ENCODE results near the gene RHBDF2.

Gene RHBDF2

DNA sequence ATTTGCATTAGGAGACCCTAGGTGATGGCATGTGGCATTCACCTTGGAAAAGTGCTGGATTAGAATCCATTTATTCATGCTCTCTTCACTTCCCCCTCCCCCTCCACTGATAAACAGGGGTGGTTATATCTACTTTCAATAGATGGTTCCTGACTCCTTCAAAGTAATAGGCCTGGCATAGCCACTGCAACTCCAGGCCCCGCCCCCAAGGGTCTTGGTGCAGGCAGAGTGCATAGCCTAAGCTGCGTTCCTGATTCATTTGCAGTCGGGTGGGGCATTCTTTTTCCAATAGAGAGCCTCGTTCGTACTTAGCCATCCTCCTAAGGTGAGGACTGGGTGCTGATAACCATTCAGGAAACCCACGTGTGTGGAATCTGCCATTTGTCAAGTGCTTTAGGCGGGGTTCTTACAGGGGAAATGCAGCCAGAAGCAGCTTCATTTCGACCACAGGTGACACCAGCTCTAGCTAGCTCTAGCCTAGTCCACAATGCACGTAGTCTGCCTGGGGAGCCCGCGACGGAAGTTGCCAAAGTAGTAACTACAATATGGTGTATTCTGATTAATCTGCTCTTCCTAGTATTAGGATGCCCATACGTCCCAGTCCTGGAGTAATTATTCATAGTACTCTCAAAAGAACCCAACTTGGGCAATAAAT, 59.4 kb downstream of the RHBDF2 start:
- no peaks in the 10 kb centered on the region for H3K27me3 ChIP-seq (replicated peaks; ENCODE audit: insufficient read depth, low read length)
- no peak for TF ChIP-seq EZH2 (optimal IDR thresholded peaks at IDR 0.05; ENCODE audit: low read depth, low read length)
- no peak for TF ChIP-seq CTCF (IDR thresholded peaks at IDR 0.05; ENCODE audit: low read length)
- peaks cover 97% of the 10 kb centered on the region for H3K79me2 ChIP-seq (ENCODE audit: low read length)
- no peak overlapping the region for H3K27ac ChIP-seq (ENCODE audit: low read length)
- no peaks in the 10 kb centered on the region for H3K9me2 ChIP-seq (replicated peaks; ENCODE audit: insufficient read depth, low read length)
- no peaks in the 10 kb centered on the region; the same call in 1 of the 2 replicates for H3K4me1 ChIP-seq (ENCODE audit: low read length)
- no peak overlapping the region for H3K4me2 ChIP-seq (ENCODE audit: low read depth, low read length)
- H3K9me3 ChIP-seq (replicated peaks; ENCODE audit: insufficient read depth, low read length): no peaks in the 10 kb centered on the region
- H3K9ac ChIP-seq (ENCODE audit: low read length): no peak overlapping the region
- no peaks in the 10 kb centered on the region for H3K36me3 ChIP-seq (replicated peaks; ENCODE audit: insufficient read depth, low read length)
- no peak overlapping the region for H3K4me3 ChIP-seq (ENCODE audit: low read length)
- H2AFZ ChIP-seq (ENCODE audit: low read length): no peak overlapping the region
- DNase-seq: no peak
- H3F3A ChIP-seq (ENCODE audit: insufficient read depth, low read length): no peaks in the 10 kb centered on the region
- peaks cover 25% of the 10 kb centered on the region for H4K20me1 ChIP-seq (ENCODE audit: insufficient read depth, low read length)

GRCh38 chr17:76440751-76441362, 60.4 kb downstream of the RHBDF2 start:
- Histone ChIP-seq H3K27ac (ENCODE audit: low read length) (no peak overlapping the region), H3K9me2 (replicated peaks; ENCODE audit: insufficient read depth, low read length) (no peaks in the 10 kb centered on the region), H3K4me1 (ENCODE audit: low read length) (no peaks in the 10 kb centered on the region; the same call in 1 of the 2 replicates), H3K27me3 (replicated peaks; ENCODE audit: insufficient read depth, low read length) (no peaks in the 10 kb centered on the region), H3K36me3 (replicated peaks; ENCODE audit: insufficient read depth, low read length) (no peaks in the 10 kb centered on the region), H3F3A (ENCODE audit: insufficient read depth, low read length) (no peaks in the 10 kb centered on the region), H3K4me2 (ENCODE audit: low read depth, low read length) (no peak overlapping the region), H3K9me3 (replicated peaks; ENCODE audit: insufficient read depth, low read length) (no peaks in the 10 kb centered on the region), H2AFZ (ENCODE audit: low read length) (no peak overlapping the region), H3K9ac (ENCODE audit: low read length) (no peak overlapping the region), H3K79me2 (ENCODE audit: low read length) (peaks cover 95% of the 10 kb centered on the region), H3K4me3 (ENCODE audit: low read length) (no peak overlapping the region), H4K20me1 (ENCODE audit: insufficient read depth, low read length) (peaks cover 18% of the 10 kb centered on the region)
- no peak for TF ChIP-seq EZH2 (optimal IDR thresholded peaks at IDR 0.05; ENCODE audit: low read depth, low read length)
- TF ChIP-seq CTCF (IDR thresholded peaks at IDR 0.05; ENCODE audit: low read length): no peak
- TF ChIP-seq EZH2phosphoT487 (IDR thresholded peaks at IDR 0.05; ENCODE audit: low read length): no peak
- no peak for DNase-seq

- no peaks in the 10 kb centered on the region for H3K9me3 ChIP-seq (replicated peaks; ENCODE audit: insufficient read depth, low read length)
- no peak overlapping the region for H3K27ac ChIP-seq (ENCODE audit: low read length)
- H2AFZ ChIP-seq (ENCODE audit: low read length): no peak overlapping the region
- H4K20me1 ChIP-seq (ENCODE audit: insufficient read depth, low read length): peaks cover 11% of the 10 kb centered on the region
- no peaks in the 10 kb centered on the region for H3K9me2 ChIP-seq (replicated peaks; ENCODE audit: insufficient read depth, low read length)
- no peak for DNase-seq
- no peaks in the 10 kb centered on the region for H3K36me3 ChIP-seq (replicated peaks; ENCODE audit: insufficient read depth, low read length)
- no peaks in the 10 kb centered on the region for H3K27me3 ChIP-seq (replicated peaks; ENCODE audit: insufficient read depth, low read length)
- H3F3A ChIP-seq (ENCODE audit: insufficient read depth, low read length): no peaks in the 10 kb centered on the region
- H3K9ac ChIP-seq (ENCODE audit: low read length): no peak overlapping the region
- peaks cover 95% of the 10 kb centered on the region for H3K79me2 ChIP-seq (ENCODE audit: low read length)
- no peaks in the 10 kb centered on the region; the same call in 1 of the 2 replicates for H3K4me1 ChIP-seq (ENCODE audit: low read length)
- TF ChIP-seq CTCF (IDR thresholded peaks at IDR 0.05; ENCODE audit: low read length) (no peak), EZH2phosphoT487 (IDR thresholded peaks at IDR 0.05; ENCODE audit: low read length) (no peak), EZH2 (optimal IDR thresholded peaks at IDR 0.05; ENCODE audit: low read depth, low read length) (no peak)
- H3K4me3 ChIP-seq (ENCODE audit: low read length): no peak overlapping the region
- no peak overlapping the region for H3K4me2 ChIP-seq (ENCODE audit: low read depth, low read length)
Observed at GRCh38 chr17:76439314-76439928, 61.8 kb downstream of the RHBDF2 start.

All from MM.1S (cell line).